HG02884 (cell line): ENCODE data around the gene SLC22A24.
"Not testable (repeated sequence)": the region's sequence is repeated elsewhere in the genome, so short reads cannot be mapped to it uniquely, and the experiment has no call there.

ENCODE experiments used
- ATAC-seq: cut with Tn5 transposase; IDR thresholded peaks from one replicate; pipeline ENCODE4 v1.9.1; 2021; ENCODE audit warnings: mild to moderate bottlenecking, moderate library complexity; ENCODE audit not compliant: unreplicated experiment

The SLC22A24 gene, protein sequence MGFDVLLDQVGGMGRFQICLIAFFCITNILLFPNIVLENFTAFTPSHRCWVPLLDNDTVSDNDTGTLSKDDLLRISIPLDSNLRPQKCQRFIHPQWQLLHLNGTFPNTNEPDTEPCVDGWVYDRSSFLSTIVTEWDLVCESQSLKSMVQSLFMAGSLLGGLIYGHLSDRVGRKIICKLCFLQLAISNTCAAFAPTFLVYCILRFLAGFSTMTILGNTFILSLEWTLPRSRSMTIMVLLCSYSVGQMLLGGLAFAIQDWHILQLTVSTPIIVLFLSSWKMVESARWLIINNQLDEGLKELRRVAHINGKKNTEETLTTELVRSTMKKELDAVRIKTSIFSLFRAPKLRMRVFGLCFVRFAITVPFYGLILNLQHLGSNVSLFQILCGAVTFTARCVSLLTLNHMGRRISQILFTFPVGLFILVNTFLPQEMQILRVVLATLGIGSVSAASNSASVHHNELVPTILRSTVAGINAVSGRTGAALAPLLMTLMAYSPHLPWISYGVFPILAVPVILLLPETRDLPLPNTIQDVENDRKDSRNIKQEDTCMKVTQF

DNA sequence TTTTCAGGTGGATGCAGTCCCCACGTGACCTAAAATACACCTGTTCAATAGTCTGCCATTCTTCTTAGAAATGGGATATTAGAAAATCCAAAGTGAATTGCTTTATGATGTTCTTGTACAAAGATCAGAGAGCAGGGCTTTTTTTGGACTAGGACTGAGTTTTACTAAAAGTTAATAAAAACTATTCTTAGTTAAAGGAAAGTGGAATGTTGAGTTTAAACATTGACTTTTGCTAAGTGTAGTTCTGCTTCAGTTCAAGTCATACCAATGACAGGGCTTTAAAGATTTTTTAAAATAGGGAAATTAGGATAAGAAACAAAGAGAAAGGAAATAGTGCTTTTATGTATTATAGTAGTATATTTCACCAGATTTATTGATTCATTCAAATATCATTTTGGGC, at the start of gene SLC22A24:
Gene SLC22A24 (minus strand): TSS at position 101 of the 400 bp plus-strand sequence. CDS start 442 bp downstream, outside the sequence.
- ATAC-seq, result no peak

DNA sequence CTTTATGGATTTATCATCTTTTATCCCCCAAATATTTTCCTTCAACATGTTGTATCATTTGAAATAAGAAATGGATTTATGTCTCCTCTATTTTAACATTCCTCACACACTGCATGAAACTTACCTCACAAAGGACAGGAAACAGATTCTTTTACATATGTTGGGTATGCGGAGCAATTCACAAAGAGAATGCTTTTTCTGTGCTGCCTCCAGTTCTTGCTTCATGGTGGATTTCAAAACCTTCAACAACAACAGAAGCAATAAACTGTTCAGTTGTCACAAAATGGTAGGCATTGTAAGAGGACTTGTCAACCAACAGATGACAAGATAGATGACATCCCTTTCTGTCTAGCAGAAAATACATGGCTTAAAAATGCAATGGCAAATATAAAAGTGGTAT, 36.5 kb upstream of the SLC22A24 start:
- no peak for ATAC-seq

DNA sequence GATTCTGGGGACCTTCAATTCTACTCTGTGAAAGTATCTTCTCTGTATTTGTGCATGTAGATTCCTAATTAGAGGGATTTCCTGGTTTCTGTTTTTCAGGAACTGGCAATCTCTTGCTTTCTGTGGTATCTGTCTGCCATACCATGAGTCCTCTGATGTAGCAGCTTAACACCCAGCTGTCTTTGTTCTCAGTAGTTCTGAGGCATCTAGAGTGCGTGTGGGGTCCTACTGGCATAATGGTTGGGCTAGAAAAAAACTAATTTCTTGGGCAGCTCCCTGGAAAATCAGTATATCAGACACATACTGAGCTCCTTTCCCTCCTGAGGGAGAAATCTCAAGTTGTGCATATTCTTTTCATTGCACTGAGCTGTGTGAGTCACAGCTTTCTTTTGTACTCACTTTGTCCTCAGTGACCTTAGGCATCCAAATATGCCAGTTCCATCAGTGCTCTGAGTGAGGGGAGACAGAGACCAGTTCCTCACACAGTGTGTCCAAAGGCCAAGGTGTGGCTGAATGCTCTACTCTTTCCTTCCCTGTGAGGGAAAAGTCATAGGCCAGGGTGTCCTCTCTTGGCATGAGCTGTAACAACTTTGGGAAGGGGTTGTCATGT, 35.5 kb upstream of the SLC22A24 start:
- ATAC-seq, result no peak

GRCh38 chr11:63177872-63178271, 33.9 kb upstream of the SLC22A24 start:
- ATAC-seq, result no peak

- ATAC-seq, result no peak
Measured at GRCh38 chr11:63165706-63166310, 21.8 kb upstream of the SLC22A24 start.

GRCh38 chr11:63155794-63156193, 11.8 kb upstream of the SLC22A24 start:
- no peak for ATAC-seq

DNA sequence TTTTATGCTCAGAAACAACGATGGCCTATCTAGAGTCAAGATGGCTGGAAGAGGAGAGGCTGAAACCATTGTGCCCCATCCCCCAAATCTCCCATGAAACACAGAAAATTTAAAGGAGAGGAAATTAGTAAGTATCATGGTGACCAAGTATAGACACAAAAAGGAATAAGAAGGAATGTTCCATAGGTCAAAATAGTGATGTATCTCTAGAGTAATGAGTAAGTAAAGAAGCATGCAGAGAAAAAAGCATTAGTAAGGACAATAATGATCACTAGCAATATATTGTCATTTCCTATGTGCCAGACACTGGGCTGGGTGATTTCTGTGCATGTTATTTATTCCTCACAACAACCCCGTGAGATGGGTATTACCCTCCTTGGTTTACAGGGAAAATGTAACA, 2.6 kb upstream of the SLC22A24 start:
- ATAC-seq, result no peak

DNA sequence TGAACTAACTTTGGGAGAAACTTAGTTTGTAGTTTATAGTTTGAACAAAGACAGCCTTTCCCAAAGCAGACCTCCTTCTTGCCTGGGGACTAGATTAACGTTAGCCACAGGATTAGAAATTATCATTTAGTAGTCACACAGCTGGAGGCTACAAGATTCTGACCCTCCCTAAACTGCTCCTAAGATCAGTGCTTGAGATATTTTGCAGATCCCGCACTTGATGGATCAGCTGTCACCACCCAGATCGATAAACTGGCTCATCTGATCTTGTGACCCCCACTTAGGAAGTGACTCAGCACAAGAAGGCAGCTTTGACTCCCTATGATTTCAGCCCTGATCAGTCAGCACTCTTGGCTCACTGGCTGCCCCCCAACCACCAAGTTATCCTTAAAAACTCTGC, 1.6 kb downstream of the SLC22A24 start:
- no peak for ATAC-seq

GRCh38 chr11:63132985-63133775, 10.8 kb downstream of the SLC22A24 start:
- no peak for ATAC-seq

GRCh38 chr11:63099555-63099954, 44.5 kb downstream of the SLC22A24 start:
- ATAC-seq, result no peak

GRCh38 chr11:63080682-63081081, 63.3 kb downstream of the SLC22A24 start:
- no peak for ATAC-seq

GRCh38 chr11:63046203-63046602, 97.8 kb downstream of the SLC22A24 start:
- ATAC-seq, result not testable (repeated sequence)

DNA sequence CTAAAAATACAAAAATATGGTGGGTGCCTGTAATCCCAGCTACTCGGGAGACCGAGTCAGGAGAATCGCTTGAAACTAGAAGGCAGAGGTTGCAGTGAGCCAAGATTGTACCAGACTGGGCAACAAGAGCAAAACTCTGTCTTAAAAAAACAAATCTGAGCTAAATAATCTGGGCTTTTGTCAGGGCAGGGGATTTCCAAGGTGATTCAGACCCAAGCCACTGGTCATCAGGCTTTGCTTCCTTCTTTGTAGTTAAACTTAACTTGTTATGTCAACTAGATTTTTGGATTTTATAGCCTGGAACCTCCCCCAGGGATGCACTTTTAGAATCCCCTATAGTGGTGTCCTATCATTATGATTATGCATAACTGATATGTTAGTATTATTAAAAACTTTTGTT, 101.4 kb downstream of the SLC22A24 start:
- no peak for ATAC-seq

DNA sequence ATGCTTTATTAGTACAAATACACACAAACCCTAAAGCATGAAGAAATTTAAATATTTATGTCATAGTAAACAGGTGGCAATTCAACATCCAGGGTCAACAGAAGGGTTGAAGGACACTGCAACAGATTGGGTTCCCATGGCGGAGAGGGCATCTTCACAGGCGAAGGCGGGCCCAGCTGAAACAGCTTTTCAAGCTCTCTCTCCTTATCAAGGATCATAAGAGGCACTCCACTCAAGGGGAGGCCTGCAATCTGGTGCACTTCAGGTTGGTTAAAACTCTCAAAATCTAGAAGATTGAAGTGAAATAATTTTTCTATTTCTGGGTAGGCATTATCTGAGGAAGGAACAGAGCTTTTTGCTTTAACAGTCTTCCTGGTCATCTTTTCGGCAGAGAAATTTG, 111.6 kb downstream of the SLC22A24 start:
- no peak for ATAC-seq
